ENCODE measurements around the gene SLC12A8.

SLC12A8 gene

GRCh38 chr3:125151442-125151817 is 61.1 kb downstream of the SLC12A8 start:
- no peak for DNase-seq

DNA sequence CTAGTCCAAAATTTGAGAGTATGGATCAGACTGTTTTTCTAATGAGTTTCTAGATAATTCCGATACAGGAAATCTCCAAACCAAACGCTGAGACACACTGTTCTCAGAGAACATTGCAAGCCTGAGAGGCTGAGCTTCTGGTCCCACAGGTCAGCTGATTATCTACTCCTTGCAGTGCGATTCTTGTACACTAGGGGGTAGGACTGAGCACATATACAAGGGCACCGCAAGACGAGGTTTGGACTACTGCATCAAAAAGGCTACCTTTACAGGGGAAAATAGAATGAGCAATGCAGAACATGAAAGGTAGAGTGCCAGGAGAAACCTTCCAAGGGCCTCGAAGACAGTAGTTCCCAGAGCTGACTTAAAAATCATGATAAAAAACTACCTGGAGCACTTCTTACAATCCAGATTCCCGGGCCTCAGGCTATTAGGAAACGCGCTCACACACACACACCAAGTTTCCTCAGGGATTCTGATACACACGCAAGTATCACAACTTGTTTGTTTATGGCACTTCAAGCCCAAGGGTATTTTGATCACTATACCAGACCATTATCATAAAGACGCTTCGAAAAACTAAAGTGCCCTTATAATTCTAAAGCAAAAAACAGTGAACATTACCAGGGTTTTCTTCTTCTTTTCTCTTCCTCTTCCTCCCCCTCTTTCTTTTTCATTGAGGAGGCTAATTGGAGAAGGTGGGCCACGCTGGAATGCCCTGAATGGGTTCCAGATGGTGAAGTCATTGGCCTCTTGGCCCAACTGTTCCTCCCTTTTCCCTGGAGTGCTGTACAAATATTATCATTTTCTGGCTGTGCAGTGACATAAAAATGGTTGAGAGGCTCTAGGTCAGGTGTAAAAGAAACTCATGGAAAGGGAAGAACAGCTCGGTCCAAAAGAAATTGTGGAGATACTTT is 61.8 kb downstream of the SLC12A8 start:
- DNase-seq: no peak

GRCh38 chr3:125149462-125149861 is 63.1 kb downstream of the SLC12A8 start:
- DNase-seq: no peak

DNA sequence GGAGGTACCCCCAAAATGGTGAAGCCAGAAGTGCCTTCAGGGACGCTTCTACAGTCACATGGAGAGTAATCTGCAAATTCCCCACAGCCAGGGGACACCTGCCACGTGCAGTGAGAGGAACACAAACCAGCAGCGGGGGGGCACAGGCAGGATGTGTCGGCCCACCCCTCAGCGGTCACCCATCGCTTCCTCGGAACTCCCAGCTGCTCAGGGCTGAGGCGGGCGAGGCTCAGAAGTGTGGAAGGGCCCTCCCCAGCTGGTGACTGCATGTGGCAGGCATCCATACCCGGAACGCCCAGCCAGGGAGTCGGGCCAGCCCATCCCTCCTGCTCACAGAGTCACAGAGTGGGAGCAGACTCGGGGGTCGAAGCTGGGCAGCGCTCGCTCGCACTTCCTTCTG is 63.7 kb downstream of the SLC12A8 start:
- no peak for DNase-seq

DNA sequence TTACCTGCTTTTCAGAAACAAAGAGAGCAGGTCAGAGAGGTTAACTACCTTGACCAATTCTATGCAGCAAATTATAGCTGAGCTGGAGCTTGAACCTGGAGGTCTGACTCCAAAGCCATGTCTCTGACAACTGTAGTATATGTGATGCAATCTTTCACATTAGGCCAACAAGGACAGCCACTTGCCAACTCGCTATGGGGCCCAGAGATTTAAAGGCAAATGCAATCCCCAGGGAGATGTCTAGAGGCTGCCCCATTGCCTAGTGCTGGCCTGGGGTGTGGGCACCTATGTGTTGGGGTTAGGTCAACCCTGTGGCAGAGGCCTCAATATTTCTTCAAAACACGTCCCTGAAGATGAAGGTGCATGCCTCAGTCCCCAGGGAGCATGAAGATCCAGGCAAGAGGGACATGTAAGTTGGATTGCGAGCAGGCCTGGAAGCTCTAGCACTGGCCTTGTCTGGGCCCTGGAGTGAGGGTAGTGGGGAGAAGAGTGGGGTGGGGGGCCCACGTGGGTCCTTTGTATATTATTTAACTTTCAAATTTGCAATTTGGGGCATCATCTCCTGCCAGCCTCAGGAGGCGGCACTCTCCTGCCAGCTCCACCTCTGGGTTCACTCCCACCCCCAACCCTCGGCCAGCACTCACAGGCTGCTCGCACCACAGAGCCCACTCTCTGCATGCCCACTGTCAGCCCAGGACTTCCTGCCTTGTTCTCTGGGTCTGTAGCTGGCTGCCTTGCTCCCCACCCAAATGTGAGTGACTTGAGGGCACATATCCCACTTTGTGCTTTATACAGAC is 64.3 kb downstream of the SLC12A8 start:
- no peak for DNase-seq

GRCh38 chr3:125147491-125147820 is 65.1 kb downstream of the SLC12A8 start:
- DNase-seq: no peak

DNA sequence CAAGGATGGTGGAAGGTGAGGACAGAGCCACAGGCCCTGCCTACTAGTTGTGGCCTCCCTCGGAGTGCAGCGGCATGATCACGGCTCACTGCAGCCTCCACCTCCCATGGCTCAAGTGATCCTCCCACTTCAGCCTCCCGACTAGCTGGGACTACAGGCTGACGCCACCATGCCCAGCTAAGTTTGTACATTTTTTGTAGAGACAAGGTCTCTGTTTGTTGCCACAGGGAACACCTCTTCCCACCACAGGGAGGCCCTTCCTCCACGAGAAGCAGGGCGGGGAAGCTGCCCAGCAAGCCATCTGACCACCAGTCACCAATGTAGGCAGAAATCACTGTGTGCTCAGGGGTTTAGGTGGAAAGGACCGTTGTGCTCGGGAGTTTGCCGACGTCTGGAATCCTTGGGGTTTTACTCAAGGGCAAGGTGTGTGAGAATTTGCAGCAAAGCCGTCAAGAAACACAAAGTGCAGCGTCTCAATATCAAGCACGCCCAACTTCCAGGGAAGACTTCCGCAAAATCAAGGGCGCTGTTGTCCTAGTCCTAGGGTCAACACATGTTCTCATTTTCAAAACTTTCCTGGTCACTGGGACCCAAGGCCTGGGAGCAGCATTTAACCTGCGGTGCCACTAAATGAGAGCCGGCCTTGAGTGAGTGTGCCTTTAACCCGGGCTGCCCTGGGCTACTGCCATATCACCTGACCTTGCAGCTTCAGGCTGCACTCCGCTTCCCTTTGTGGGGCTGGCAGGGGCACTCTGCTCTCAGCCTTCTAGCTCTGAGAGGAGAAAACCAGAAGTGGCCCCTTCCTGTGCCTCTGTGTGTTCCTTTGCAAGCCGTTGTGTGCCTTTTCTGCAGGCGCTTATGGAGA is 65.7 kb downstream of the SLC12A8 start:
- no peak for DNase-seq

- no peak for DNase-seq
These were observed 66.6 kb downstream of the SLC12A8 start for GRCh38 chr3:125145751-125146475.

GRCh38 chr3:125144653-125145314 is 67.8 kb downstream of the SLC12A8 start:
- no peak for DNase-seq

GRCh38 chr3:125143982-125144652 is 68.4 kb downstream of the SLC12A8 start:
- no peak for DNase-seq

GRCh38 chr3:125143538-125143937 is 69.0 kb downstream of the SLC12A8 start:
- no peak for DNase-seq

DNA sequence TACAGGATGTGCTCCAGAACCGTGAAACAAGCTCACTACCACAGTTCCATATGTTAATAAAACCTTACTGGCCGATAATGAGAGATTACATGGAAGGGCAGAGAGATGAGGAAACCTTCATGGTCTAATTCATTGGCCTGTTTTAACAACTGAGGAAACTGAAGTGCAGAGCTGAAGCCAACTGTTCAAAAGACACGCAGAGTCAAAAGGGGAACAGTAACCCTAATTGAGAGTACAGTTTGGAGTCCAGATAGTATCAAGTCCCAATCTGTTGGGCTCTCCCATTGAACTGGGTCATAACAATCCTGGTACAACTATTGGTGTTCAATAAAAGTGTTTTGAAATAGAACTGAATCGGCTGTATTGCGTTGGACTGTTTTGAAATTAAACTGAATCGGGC is 69.6 kb downstream of the SLC12A8 start:
- DNase-seq: no peak

DNA sequence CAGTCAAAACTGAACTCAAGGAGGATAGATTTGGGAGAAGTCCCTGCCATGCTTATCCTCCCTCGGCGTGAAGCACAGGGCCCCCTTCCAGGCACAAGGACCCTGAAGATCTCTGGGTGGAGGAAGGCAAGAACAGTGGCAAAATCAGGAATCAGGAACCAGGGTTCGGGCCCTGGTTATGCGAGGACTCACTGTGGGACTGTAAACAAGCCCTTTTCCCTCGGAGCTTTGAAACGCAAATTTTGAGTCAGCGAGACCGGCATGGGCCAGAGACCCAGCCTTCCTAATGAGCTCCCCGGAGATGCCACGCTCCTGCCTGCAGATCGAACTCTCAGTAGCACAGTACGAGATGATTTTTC is 70.1 kb downstream of the SLC12A8 start:
- no peak for DNase-seq

DNA sequence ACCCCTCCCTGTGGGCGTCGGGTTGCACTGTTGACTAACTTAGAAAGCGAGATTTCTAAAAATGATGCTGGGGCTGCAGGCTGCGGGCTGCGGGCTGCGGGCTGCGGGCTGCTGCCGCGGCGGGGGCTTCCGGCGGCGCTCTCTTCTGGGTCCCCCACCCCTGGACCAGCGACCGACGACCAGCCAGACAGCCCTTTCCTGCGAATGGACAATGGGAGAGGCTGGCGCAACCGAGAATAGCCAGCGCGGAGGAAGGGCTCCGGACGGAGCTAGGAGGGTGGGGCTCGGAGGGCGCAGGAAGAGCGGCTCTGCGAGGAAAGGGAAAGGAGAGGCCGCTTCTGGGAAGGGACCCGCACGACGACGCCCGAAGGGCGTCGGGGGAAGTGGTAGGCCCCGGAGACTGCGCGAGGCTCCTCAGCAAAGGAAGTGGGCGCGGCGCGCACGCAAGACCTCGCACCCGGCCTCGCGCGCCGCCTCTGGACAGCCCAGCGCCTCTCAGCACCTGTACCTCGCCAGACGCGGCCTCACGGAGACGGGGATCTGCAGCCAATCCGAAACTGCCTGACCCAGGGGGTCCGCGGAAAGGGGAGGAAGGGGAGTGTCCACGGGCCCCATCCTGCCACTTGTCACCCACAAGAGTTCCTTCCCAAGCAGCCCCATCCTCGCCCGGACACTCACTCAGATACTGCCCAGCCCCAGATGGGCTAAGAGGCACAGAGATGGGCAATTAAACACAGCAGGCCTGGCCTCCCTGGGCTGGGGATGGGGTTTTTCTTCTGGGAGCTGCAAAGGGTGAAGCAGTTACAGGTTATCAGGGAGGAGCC is 70.7 kb downstream of the SLC12A8 start:
- DNase-seq: peak; percentile 17

GRCh38 chr3:125140818-125141595 is 71.5 kb downstream of the SLC12A8 start:
- DNase-seq: no peak

DNA sequence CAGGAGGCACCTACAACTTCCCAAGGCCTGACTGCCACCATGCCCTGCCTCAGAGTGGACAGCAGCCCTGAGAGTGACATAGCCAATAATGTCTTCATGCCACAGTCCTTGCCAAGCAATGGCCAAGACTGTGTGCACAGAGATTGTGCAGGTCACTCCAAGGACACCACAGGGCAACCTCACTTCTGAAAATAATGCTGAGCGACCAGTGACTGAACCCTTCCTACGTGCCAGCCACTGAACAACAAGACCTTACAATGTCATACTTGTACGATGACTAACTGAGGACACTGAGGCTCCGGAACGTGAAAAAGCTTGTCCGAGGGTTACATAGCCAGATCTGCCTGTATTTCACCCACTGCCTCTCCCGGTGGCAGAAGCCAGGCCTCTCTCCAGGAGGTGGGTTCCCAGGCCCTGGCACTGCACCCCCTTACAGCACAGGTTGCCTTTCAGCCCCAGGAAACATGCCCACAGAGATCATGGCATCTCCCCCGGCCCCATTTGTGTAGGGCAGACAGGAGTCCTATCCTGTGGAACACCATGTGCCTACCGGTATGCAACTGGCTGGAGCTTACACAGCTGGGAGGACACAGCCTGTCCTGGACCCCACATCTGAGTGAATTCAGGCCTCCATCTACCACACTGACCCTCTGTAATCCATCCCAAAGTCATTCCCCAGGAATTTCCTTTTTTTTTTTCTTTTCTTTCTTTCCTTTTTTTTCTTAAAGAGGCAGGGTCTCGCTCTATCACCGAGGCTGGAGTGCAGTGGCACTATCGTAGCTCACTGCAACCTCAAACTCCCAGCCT is 72.3 kb downstream of the SLC12A8 start:
- DNase-seq: no peak

- no peak for DNase-seq
These were observed 73.2 kb downstream of the SLC12A8 start for GRCh38 chr3:125139386-125139785.

- DNase-seq: no peak
These were observed 75.1 kb downstream of the SLC12A8 start for GRCh38 chr3:125137358-125138033.

Measured in NCI-H2107 (cell line).